ENCODE results near the gene CCDC181.

DNA sequence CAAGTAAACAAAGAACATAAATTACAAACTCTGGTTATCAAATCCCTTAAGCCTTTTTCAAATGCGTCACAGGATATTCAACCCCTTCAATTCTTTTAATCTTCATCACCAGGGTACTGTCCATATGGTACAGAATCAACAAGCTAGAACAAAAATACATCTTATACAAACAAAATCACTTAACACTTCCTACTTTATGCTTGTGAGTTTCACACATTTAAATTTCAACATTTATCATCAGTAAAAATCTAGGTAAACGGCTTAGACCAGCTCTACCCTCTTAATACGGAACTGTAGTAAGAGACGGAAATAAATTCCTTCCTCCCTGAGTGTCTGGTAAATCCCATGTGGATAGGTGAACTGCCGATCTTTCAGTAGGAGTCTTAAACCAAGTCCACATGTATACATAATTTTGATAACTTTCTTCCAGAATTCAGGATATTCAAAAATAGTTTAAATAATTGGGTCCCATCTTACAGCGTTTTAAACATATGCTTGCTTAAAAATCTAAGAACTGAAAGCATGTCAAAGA is 1.0 kb downstream of the CCDC181 start:
- TF ChIP-seq, protein P1, sequence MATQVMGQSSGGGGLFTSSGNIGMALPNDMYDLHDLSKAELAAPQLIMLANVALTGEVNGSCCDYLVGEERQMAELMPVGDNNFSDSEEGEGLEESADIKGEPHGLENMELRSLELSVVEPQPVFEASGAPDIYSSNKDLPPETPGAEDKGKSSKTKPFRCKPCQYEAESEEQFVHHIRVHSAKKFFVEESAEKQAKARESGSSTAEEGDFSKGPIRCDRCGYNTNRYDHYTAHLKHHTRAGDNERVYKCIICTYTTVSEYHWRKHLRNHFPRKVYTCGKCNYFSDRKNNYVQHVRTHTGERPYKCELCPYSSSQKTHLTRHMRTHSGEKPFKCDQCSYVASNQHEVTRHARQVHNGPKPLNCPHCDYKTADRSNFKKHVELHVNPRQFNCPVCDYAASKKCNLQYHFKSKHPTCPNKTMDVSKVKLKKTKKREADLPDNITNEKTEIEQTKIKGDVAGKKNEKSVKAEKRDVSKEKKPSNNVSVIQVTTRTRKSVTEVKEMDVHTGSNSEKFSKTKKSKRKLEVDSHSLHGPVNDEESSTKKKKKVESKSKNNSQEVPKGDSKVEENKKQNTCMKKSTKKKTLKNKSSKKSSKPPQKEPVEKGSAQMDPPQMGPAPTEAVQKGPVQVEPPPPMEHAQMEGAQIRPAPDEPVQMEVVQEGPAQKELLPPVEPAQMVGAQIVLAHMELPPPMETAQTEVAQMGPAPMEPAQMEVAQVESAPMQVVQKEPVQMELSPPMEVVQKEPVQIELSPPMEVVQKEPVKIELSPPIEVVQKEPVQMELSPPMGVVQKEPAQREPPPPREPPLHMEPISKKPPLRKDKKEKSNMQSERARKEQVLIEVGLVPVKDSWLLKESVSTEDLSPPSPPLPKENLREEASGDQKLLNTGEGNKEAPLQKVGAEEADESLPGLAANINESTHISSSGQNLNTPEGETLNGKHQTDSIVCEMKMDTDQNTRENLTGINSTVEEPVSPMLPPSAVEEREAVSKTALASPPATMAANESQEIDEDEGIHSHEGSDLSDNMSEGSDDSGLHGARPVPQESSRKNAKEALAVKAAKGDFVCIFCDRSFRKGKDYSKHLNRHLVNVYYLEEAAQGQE (IDR thresholded peaks at IDR 0.05) = no peak
- TF ChIP-seq, protein P2, sequence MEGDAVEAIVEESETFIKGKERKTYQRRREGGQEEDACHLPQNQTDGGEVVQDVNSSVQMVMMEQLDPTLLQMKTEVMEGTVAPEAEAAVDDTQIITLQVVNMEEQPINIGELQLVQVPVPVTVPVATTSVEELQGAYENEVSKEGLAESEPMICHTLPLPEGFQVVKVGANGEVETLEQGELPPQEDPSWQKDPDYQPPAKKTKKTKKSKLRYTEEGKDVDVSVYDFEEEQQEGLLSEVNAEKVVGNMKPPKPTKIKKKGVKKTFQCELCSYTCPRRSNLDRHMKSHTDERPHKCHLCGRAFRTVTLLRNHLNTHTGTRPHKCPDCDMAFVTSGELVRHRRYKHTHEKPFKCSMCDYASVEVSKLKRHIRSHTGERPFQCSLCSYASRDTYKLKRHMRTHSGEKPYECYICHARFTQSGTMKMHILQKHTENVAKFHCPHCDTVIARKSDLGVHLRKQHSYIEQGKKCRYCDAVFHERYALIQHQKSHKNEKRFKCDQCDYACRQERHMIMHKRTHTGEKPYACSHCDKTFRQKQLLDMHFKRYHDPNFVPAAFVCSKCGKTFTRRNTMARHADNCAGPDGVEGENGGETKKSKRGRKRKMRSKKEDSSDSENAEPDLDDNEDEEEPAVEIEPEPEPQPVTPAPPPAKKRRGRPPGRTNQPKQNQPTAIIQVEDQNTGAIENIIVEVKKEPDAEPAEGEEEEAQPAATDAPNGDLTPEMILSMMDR (IDR thresholded peaks at IDR 0.05; ENCODE audit: low read depth, low read length, missing input control) = no peak
- TF ChIP-seq, protein P3, sequence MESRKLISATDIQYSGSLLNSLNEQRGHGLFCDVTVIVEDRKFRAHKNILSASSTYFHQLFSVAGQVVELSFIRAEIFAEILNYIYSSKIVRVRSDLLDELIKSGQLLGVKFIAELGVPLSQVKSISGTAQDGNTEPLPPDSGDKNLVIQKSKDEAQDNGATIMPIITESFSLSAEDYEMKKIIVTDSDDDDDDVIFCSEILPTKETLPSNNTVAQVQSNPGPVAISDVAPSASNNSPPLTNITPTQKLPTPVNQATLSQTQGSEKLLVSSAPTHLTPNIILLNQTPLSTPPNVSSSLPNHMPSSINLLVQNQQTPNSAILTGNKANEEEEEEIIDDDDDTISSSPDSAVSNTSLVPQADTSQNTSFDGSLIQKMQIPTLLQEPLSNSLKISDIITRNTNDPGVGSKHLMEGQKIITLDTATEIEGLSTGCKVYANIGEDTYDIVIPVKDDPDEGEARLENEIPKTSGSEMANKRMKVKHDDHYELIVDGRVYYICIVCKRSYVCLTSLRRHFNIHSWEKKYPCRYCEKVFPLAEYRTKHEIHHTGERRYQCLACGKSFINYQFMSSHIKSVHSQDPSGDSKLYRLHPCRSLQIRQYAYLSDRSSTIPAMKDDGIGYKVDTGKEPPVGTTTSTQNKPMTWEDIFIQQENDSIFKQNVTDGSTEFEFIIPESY (IDR thresholded peaks at IDR 0.05) = no peak
- TF ChIP-seq, protein P4, sequence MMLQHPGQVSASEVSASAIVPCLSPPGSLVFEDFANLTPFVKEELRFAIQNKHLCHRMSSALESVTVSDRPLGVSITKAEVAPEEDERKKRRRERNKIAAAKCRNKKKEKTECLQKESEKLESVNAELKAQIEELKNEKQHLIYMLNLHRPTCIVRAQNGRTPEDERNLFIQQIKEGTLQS (IDR thresholded peaks at IDR 0.05) = no peak
- TF ChIP-seq RAD21 (IDR thresholded peaks at IDR 0.05) = no peak
- no peak for TF ChIP-seq YY1 (IDR thresholded peaks at IDR 0.05)
- no peak for TF ChIP-seq GABPA (IDR thresholded peaks at IDR 0.05 in 1 of 2, conservative IDR thresholded peaks at IDR 0.05 in 1 of 2)
- no peak for TF ChIP-seq RXRA (IDR thresholded peaks at IDR 0.05)
- TF ChIP-seq FOXA2 (IDR thresholded peaks at IDR 0.05) = no peak
- TF ChIP-seq JUND (IDR thresholded peaks at IDR 0.05) = no peak
- TF ChIP-seq EGR1 (IDR thresholded peaks at IDR 0.05; ENCODE audit: low read depth in 2 of 2) = no peak
- no peak for TF ChIP-seq FOXA1 (IDR thresholded peaks at IDR 0.05)

Measured in liver (tissue), 3 donors.